ENCODE results near the gene RASSF9.
A peak's percentile ranks its signal among the peaks of the same experiment; 100 is the strongest.

The RASSF9 gene

DNA sequence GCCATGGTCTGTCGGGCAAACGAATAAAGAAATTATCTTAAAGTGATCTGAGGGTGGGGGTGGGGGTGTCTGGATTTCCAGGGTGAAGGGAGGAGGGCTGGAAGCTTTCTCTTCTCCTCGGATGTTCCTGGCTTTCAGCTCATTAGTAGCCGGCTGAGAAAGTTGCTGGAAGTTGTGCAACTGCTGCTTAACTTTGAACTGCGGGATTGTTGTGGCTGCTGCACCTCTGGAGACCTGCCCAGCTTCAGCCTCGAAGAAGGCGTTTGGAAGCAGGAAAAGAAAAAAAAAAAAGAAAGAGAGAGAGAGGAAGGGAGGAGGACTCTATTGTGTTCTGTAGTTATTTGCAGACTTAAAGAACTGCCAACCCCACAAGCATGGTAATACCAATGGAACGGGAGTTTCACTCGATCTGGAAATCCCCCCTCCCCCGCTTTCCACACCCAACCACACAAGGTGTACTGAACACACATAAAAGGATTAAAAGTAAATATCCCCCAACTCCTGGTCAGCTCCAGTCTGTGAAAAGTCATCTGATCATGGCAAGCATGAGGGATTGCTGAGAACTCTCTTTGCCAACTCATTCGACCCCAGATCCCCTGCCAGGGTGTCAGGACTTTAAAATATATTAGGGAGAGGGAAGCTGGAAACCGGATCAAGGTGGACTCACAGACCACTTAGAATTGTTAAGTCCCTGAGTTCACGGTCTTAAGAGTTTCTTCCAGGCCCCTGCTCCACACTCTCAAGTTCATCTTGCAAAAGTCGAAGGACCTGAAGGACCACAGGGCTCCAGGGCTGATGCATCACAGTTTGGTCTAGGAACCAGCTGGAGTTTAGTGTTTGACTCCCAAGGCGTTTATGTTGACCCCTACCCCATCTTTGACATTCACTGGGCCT lies at the start of gene RASSF9:
Gene RASSF9, minus strand, starts transcription at position 213 of the 894 bp plus-strand sequence. Its CDS starts 208 bp downstream, at position 5.
- TF ChIP-seq ZNF274 (IDR thresholded peaks at IDR 0.05; ENCODE audit: low read depth, low read length) (no peak), YY1 (IDR thresholded peaks at IDR 0.05; ENCODE audit: insufficient read depth, insufficient read length) (no peak), SUZ12 (IDR thresholded peaks at IDR 0.05; ENCODE audit: extremely low read depth, insufficient read depth, insufficient read length) (no peak)
- DNase-seq (ENCODE audit: low read depth, low spot score): no peak
- peak within 1 kb of the TSS; percentile 16 for H3K4me3 ChIP-seq (ENCODE audit: insufficient read length, low read depth)
- no peaks in the 10 kb centered on the region for H3K36me3 ChIP-seq (ENCODE audit: insufficient read depth, insufficient read length, low read length)
- no peaks in the 10 kb centered on the region for H3K4me1 ChIP-seq (ENCODE audit: insufficient read depth, insufficient read length)
- no peaks in the 10 kb centered on the region for H3K27me3 ChIP-seq (ENCODE audit: insufficient read depth, insufficient read length)
- peak within 1 kb of the TSS; percentile 5 for H3K9ac ChIP-seq (ENCODE audit: insufficient read length, low read depth)
- H3K9me3 ChIP-seq (ENCODE audit: insufficient read depth, low read length): no peaks in the 10 kb centered on the region

DNA sequence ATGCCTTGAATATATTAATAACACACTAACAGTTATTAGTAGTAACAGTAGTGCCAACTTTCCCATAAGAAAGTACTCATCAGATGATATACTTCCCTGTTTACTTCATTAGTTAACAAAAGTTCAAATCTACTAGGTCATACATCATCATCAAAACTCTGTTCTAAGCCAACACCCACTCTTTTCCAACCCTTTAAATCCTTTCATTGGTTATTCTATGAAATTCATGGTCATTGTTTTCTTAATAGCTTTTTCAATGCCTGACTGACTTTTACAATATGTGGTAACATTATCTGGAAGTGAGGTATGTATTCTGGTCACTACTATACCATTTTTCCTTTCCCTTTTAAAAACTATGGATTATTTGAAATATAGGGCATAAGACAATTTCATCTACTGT lies 47.6 kb upstream of the RASSF9 start:
- no peaks in the 10 kb centered on the region for H3K36me3 ChIP-seq (ENCODE audit: insufficient read depth, insufficient read length, low read length)
- H3K4me1 ChIP-seq (ENCODE audit: insufficient read depth, insufficient read length): no peaks in the 10 kb centered on the region
- no peaks in the 10 kb centered on the region for H3K27me3 ChIP-seq (ENCODE audit: insufficient read depth, insufficient read length)
- H3K9ac ChIP-seq (ENCODE audit: insufficient read length, low read depth): no peak overlapping the region
- DNase-seq (ENCODE audit: low read depth, low spot score): no peak
- H3K4me3 ChIP-seq (ENCODE audit: insufficient read length, low read depth): no peak overlapping the region
- TF ChIP-seq SUZ12 (IDR thresholded peaks at IDR 0.05; ENCODE audit: extremely low read depth, insufficient read depth, insufficient read length) (no peak), YY1 (IDR thresholded peaks at IDR 0.05; ENCODE audit: insufficient read depth, insufficient read length) (no peak)
- H3K9me3 ChIP-seq (ENCODE audit: insufficient read depth, low read length): no peaks in the 10 kb centered on the region

DNA sequence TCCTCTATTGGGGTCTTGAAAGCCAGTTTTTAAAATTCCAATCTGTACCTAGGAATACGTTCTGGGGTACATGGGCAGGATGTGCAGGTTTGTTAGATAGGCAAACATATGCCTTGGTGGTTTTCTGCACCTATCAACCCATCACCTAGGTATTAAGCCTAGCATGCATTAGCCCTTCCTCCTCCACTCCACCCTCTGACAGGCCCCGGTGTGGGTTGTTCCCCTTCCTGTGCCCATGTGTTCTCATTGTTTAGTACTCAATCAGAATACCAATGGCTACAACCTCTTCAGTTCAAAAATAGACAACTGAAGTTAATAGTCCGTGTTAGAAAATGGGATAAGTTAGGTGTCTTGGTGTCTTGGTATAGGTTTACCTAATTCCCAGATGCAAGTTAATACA lies 41.2 kb upstream of the RASSF9 start:
- no peak for DNase-seq (ENCODE audit: low read depth, low spot score)

DNA sequence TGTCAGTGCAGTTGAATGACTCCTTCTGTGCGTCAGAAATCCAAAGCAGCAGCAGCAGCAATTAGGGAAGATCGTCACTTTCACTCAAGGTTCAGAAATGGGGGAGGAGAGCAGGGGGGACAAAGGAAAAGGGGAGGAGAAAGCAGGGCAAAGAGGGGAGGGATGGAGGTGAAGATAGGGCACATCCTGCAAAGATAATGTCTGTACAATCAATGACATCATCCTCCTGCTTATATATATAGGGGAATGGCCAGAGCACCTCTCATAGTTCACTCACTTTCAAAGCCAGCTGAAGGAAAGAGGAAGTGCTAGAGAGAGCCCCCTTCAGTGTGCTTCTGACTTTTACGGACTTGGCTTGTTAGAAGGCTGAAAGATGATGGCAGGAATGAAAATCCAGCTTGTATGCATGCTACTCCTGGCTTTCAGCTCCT lies 37.8 kb upstream of the RASSF9 start, which contains the start of gene NTS:
Gene NTS, plus strand, starts transcription at position 265 of the 431 bp plus-strand sequence. Its CDS starts 109 bp downstream, at position 374.
- H3K27me3 ChIP-seq (ENCODE audit: insufficient read depth, insufficient read length): no peaks in the 10 kb centered on the region
- peak within 1 kb of the TSS; percentile 21 for H3K9ac ChIP-seq (ENCODE audit: insufficient read length, low read depth)
- TF ChIP-seq SUZ12 (IDR thresholded peaks at IDR 0.05; ENCODE audit: extremely low read depth, insufficient read depth, insufficient read length): no peak
- no peak for TF ChIP-seq ZNF274 (IDR thresholded peaks at IDR 0.05; ENCODE audit: low read depth, low read length)
- TF ChIP-seq YY1 (IDR thresholded peaks at IDR 0.05; ENCODE audit: insufficient read depth, insufficient read length): no peak
- no peaks in the 10 kb centered on the region for H3K36me3 ChIP-seq (ENCODE audit: insufficient read depth, insufficient read length, low read length)
- no peaks in the 10 kb centered on the region for H3K4me1 ChIP-seq (ENCODE audit: insufficient read depth, insufficient read length)
- H3K4me3 ChIP-seq (ENCODE audit: insufficient read length, low read depth): no peak within 1 kb of the TSS
- H3K9me3 ChIP-seq (ENCODE audit: insufficient read depth, low read length): no peaks in the 10 kb centered on the region
- DNase-seq (ENCODE audit: low read depth, low spot score): no peak

More for the DNA sequence above, 41.2 kb upstream of the RASSF9 start:
- Histone ChIP-seq H3K9ac (ENCODE audit: insufficient read length, low read depth) (no peak overlapping the region), H3K27me3 (ENCODE audit: insufficient read depth, insufficient read length) (no peaks in the 10 kb centered on the region), H3K9me3 (ENCODE audit: insufficient read depth, low read length) (no peaks in the 10 kb centered on the region), H3K36me3 (ENCODE audit: insufficient read depth, insufficient read length, low read length) (no peaks in the 10 kb centered on the region), H3K4me3 (ENCODE audit: insufficient read length, low read depth) (no peak overlapping the region), H3K4me1 (ENCODE audit: insufficient read depth, insufficient read length) (no peaks in the 10 kb centered on the region)
- TF ChIP-seq YY1 (IDR thresholded peaks at IDR 0.05; ENCODE audit: insufficient read depth, insufficient read length) (no peak), SUZ12 (IDR thresholded peaks at IDR 0.05; ENCODE audit: extremely low read depth, insufficient read depth, insufficient read length) (no peak), ZNF274 (IDR thresholded peaks at IDR 0.05; ENCODE audit: low read depth, low read length) (no peak)

DNA sequence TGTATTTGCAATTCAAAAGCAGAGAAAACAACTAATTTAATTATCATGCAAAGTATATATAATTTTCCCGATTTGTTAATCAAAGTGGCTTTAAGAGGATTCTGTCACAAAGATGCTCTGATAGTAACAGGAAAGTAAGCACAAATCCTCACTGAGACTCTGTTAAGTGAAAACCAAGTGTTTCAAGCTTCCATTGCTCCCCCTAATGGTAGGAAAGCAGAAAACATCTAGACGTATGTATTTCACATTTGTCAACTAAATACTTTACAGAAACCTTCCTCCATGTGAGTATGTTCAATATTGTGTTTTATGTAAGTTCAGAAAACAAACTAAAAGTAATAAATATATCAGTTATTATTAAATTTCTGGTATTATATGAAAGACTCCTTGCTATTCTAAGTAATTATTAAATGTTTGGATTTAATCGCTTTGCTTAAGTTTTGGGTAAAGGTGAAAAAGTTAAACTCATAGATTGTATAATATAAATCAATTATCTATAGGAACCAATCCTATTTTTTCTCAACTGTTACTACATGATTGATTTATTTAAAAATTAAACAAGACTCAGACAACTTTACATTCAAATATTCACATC lies 36.4 kb upstream of the RASSF9 start:
- no peaks in the 10 kb centered on the region for H3K27me3 ChIP-seq (ENCODE audit: insufficient read depth, insufficient read length)
- DNase-seq (ENCODE audit: low read depth, low spot score): peak; percentile 66
- no peaks in the 10 kb centered on the region for H3K36me3 ChIP-seq (ENCODE audit: insufficient read depth, insufficient read length, low read length)
- H3K4me1 ChIP-seq (ENCODE audit: insufficient read depth, insufficient read length): no peaks in the 10 kb centered on the region
- no peak overlapping the region for H3K9ac ChIP-seq (ENCODE audit: insufficient read length, low read depth)
- TF ChIP-seq YY1 (IDR thresholded peaks at IDR 0.05; ENCODE audit: insufficient read depth, insufficient read length) (no peak), ZNF274 (IDR thresholded peaks at IDR 0.05; ENCODE audit: low read depth, low read length) (no peak), SUZ12 (IDR thresholded peaks at IDR 0.05; ENCODE audit: extremely low read depth, insufficient read depth, insufficient read length) (no peak)
- H3K9me3 ChIP-seq (ENCODE audit: insufficient read depth, low read length): no peaks in the 10 kb centered on the region
- H3K4me3 ChIP-seq (ENCODE audit: insufficient read length, low read depth): no peak overlapping the region

DNA sequence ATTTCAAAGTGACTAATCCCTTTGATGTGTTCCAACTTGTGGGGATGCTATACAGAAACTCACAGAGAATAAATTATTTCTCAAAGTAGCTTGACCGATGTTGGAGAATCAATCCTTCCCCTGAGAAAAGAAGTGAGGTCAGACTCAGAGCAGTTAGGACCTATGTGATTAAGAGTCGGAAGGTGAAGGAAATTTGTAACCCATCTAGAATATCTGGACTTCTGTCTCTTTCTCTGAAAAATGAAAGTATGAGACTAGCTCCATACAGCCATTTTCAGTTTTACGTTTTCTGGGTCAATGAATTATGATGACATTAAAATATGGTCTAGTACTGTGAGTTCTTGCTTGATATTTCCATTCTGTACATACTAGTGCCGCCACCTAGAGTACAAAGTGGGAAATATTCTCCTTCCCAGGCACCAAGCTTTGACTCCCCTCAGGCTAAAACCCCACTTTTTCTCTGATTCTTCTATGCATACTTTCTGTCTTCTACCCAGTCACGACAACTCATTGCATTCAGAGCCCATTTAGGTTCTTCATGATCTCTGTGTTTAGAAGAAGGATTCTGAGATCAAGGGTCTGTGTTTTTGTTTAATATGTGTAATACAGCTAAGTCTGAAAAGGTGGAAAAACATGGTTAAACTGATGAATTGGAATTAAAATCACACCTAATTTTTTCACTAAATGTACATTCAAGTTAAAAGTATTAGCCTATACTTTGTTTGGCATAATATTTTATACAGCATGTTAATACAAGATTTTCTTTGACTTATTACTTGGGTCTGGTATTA lies 31.0 kb upstream of the RASSF9 start:
- no peaks in the 10 kb centered on the region for H3K27me3 ChIP-seq (ENCODE audit: insufficient read depth, insufficient read length)
- no peak overlapping the region for H3K9ac ChIP-seq (ENCODE audit: insufficient read length, low read depth)
- no peaks in the 10 kb centered on the region for H3K9me3 ChIP-seq (ENCODE audit: insufficient read depth, low read length)
- H3K36me3 ChIP-seq (ENCODE audit: insufficient read depth, insufficient read length, low read length): no peaks in the 10 kb centered on the region
- peak; percentile 44 for DNase-seq (ENCODE audit: low read depth, low spot score)
- peaks cover 4% of the 10 kb centered on the region for H3K4me1 ChIP-seq (ENCODE audit: insufficient read depth, insufficient read length)
- no peak overlapping the region for H3K4me3 ChIP-seq (ENCODE audit: insufficient read length, low read depth)
- no peak for TF ChIP-seq ZNF274 (IDR thresholded peaks at IDR 0.05; ENCODE audit: low read depth, low read length)
- TF ChIP-seq YY1 (IDR thresholded peaks at IDR 0.05; ENCODE audit: insufficient read depth, insufficient read length): no peak
- TF ChIP-seq SUZ12 (IDR thresholded peaks at IDR 0.05; ENCODE audit: extremely low read depth, insufficient read depth, insufficient read length): no peak

Measured in NT2/D1 (cell line).